ENCODE results near the gene ACSF3.

GRCh38 chr16:89134269-89134668 lies 40.6 kb downstream of the ACSF3 start:
- TF ChIP-seq CTCF (IDR thresholded peaks at IDR 0.05), result no peak
- no peak for TF ChIP-seq POLR2AphosphoS5 (IDR thresholded peaks at IDR 0.05)
